Hematopoietic multipotent progenitor cell treated with erythropoietin and hydrocortisone succinate and interleukin-3 and kit ligand, for 6 days (in vitro differentiated cells): ENCODE measurements around the gene TXNDC5.
"Not testable (repeated sequence)": the region's sequence is repeated elsewhere in the genome, so short reads cannot be mapped to it uniquely, and the experiment has no call there.

Experiments used
- DNase-seq: peaks from one replicate; pipeline ENCODE4 v3.0.0-alpha.2; 2015

TXNDC5 gene

DNA sequence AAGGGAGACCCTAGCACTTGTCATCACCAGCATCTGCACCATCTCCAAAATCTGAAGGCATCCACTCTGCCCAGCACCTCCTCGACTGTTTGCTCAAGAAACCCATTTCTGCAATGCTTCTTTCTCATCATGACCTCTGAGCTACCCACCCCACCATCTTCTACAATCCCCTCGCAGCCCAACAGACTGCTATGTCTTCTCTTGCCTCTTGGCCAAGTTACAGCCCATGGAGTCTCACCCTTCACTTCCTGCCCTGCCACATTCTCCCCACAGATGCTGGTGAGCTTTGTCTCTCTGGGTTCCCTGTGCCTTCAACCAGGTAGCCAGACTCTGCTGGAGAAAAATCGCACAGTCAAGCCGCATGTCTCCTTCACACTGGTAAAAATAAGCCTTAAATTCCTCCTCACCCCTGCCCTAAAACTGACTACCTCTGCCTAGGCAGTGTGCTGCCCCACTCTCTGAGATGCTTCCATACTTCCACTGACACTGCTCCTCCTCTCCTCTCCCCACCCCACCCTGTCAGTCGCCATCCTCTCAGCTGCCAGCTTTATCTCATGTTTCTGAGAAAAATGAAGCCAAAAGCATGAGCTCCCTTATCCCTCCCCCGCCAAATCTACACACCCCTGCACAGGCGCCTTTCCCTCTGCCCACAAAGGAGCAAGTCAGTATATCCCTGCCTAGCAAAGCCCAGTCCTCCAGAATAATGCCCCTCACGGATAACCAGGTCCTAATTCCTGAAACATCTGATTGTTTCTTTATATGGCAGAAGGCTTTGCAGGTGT lies 2.3 kb upstream of the TXNDC5 start:
- DNase-seq, result peak; percentile 89

- DNase-seq, result no peak
These were observed 1.4 kb upstream of the TXNDC5 start for GRCh38 chr6:7912024-7912423.

DNA sequence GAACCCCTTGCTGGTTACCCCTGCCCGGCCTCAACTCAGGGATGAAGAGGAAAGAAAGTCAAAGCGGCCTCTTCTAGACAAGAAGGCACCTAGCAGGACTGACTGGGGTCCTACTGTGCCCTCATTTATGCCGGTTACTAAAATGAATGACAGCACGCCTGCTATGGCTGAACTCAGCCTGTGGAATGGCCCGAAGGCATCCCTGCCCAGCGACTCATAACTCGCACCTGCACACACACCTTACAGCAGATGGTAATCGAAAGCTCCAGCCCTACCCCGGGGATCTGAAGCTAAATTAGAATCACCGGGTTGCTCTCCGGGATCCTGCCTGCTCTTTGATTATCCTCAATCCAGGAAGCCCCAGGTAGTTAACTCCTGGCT lies 747 bp upstream of the TXNDC5 start:
- DNase-seq, result no peak

GRCh38 chr6:7910298-7910653 lies 312 bp downstream of the TXNDC5 start:
- DNase-seq, result peak; percentile 44

GRCh38 chr6:7909323-7910276 lies 988 bp downstream of the TXNDC5 start:
- DNase-seq, result peak; percentile 68

- DNase-seq, result no peak
These were observed 3.4 kb downstream of the TXNDC5 start for GRCh38 chr6:7907159-7907558.

GRCh38 chr6:7906741-7907140 lies 3.8 kb downstream of the TXNDC5 start:
- no peak for DNase-seq

DNA sequence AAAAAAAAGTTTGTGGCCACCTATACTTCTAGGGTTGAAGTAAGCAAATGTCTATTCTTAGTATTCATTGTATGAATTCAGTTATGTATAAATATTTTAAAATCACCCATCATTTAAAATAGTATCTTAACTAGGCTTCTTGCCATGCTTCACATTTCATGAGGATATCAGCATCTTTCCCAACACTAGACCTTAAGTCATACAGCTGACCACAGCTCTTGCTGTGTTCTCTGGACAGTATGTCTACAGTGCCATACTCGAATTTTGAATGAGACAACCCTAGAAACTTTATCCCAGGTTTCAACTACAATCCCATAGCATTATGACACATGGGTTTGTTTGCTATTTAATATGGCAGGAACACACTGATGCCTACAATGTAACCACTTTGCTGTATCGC lies 5.2 kb downstream of the TXNDC5 start:
- DNase-seq, result no peak

DNA sequence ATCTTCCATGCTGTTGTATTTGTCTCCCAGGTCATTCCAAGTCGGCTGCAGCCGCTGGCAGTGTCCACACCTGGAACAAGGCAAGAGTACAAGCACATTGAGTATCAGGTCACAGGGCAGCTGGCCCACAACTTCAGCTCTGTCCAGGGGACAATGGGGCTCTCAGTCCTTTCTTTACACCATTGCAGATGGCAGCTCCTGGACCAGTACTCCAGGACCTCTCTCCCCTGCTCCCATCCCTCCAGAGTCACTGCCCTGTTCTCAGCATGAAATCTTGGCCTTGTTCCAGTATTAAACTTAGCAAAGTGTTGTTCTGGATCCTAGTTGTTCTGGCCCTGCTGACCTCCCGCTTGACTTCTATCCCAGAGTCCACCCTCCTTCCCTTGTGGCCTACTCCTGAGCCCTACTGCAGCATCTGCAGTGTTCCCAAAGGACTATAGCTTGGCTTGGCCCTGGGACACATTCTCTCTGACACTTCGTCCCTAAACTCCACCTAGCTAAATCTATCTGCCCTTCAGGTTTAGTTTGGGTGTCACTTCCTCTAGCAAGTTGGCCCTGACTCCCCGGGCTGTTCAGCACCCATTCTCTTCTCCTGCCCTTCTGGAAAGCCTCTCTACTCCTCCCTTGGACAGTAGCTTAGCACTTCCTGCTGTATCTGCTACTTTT lies 5.8 kb downstream of the TXNDC5 start:
- no peak for DNase-seq

DNA sequence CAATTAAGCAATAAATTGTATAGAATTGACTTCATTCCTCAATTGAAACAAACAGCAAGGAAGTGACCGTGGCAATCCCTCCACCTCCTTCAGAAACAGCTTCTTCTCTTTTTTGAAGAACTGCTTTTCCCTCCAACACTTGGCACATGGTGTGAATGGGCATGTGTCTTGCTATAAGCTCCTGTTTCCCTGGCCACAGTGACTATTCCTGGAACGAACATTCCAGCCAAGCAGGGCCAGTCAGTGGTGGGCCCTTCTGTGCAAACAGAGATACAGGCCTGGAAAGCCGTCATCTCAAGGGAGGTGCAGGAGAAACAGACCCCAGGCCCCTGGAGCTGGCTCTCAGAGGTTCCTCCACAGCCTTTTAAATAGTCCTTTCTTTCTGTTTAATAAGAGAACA lies 6.9 kb downstream of the TXNDC5 start:
- DNase-seq, result no peak

DNA sequence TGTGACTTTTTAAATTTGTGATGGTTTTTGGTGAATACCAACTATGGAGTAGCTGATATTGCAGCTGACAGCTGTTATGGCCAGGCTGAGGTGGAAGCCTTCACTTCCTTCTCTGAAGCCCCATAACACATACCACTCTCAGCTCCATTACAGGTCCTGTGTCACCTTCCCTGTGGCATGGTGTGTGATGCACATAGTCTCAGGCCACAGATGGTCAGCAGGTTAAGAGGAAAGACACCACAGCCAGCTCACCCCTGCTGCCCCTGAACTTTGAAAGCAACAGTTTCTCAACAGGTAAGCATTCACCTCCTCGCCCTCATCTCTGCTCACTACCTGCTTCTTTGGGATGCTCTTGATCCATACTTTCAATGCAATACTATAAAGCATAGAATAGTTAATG lies 7.7 kb downstream of the TXNDC5 start:
- DNase-seq, result no peak

- no peak for DNase-seq
These were observed 8.4 kb downstream of the TXNDC5 start for GRCh38 chr6:7902221-7902620.

GRCh38 chr6:7901780-7902179 lies 8.8 kb downstream of the TXNDC5 start:
- DNase-seq, result no peak

GRCh38 chr6:7901056-7901455 lies 9.5 kb downstream of the TXNDC5 start:
- no peak for DNase-seq

- DNase-seq, result no peak
These were observed 10.0 kb downstream of the TXNDC5 start for GRCh38 chr6:7900621-7901020.

- DNase-seq, result no peak
These were observed 10.7 kb downstream of the TXNDC5 start for GRCh38 chr6:7899889-7900213.

DNA sequence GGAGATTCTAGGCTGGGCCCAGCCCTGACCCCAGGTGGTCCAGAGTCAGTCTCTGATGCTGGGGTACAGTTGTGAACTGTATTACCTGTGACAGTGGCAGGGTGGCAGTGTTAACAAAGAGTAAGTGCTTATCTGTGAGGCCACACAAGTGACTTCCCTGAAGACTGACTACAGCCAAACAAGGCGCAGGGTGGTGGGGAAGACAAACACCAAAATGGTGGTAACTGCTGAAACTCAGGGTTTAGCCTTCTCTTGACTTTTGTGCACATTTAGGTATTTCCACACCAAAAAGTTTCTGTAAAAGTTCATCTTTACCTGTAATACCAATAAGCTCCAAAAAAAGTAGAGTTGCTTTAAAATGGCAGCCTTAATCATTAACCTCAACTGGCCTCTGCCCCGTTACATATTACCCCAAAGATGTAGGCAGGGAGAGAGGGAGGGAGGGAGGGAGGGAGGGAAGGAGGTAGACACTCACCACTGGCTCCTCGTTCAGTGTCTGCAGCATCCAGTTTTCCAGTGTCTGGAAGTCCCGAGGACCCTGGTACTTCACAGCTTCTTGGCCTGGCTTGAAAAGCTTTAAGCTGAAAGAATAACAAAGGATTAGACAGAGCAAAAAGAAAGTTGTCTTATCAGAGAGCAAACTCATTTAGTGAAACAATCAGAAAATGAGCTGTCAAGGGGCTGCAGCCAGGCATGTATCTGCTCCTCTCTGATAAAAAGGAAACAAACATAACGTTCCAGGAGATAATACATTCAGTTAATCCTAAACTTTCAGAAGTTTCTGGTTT lies 11.3 kb downstream of the TXNDC5 start:
- peak; percentile 91 for DNase-seq

- DNase-seq, result not testable (repeated sequence)
These were observed 12.4 kb downstream of the TXNDC5 start for GRCh38 chr6:7898193-7898586.

GRCh38 chr6:7897461-7898192 lies 13.0 kb downstream of the TXNDC5 start:
- no peak for DNase-seq

- DNase-seq, result no peak
These were observed 14.1 kb downstream of the TXNDC5 start for GRCh38 chr6:7896465-7896987.

- DNase-seq, result peak; percentile 75
These were observed 15.5 kb downstream of the TXNDC5 start for GRCh38 chr6:7895125-7895423.
